GM12878 (cell line): ENCODE data around the gene ZNF451. TPM values are rescaled to one million over a fixed set of nuclear protein-coding genes. Genes with fewer than 3 reads are reported as not detected.

Source experiments
- ETV6 ChIP-seq, 2 experiments: fragments of 450-650 bp in 1 of 2; IDR thresholded peaks in 1 of 2; conservative IDR thresholded peaks in 1 of 2; 2 replicates each; pipeline ENCODE4 v1.6.1; 2014; ENCODE audit warnings: antibody characterized with exemption in 1 of 2, borderline replicate concordance in 1 of 2, low read depth in 1 of 2, mild to moderate bottlenecking in 1 of 2, moderate library complexity in 1 of 2
- IKZF1 ChIP-seq: fragments of 450-650 bp; conservative IDR thresholded peaks from 2 replicates; pipeline ENCODE4 v1.6.1; 2017; ENCODE audit warnings: antibody characterized with exemption, mild to moderate bottlenecking
- MEF2A ChIP-seq: IDR thresholded peaks from 2 replicates; pipeline ENCODE4 v1.6.1; 2011; ENCODE audit warnings: low read depth, mild to moderate bottlenecking, low read length, moderate library complexity; ENCODE audit not compliant: insufficient read depth
- MYC ChIP-seq: IDR thresholded peaks from 2 replicates; pipeline ENCODE4 v1.6.1; 2011; ENCODE audit warnings: mild to moderate bottlenecking, low read length, moderate library complexity, inconsistent platforms; ENCODE audit not compliant: insufficient read depth, insufficient replicate concordance, insufficient read length, severe bottlenecking
- NBN ChIP-seq: fragments of 450-650 bp; IDR thresholded peaks from 2 replicates; pipeline ENCODE4 v1.6.1; 2016
- POU2F2 ChIP-seq: IDR thresholded peaks from 3 replicates; pipeline ENCODE4 v1.6.1; 2011; ENCODE audit warnings: low read depth, mild to moderate bottlenecking, low read length, borderline replicate concordance
- SPI1 ChIP-seq: IDR thresholded peaks from 2 replicates; pipeline ENCODE4 v1.6.1; 2011; ENCODE audit warnings: low read depth, mild to moderate bottlenecking, low read length, moderate library complexity, borderline replicate concordance; ENCODE audit not compliant: insufficient read depth
- YBX1 ChIP-seq: fragments of 450-650 bp; IDR thresholded peaks from 2 replicates; pipeline ENCODE4 v1.6.1; 2016; ENCODE audit warnings: antibody characterized with exemption
- ZBED1 ChIP-seq: IDR thresholded peaks from 2 replicates; pipeline ENCODE4 v1.6.1; 2016; ENCODE audit warnings: borderline replicate concordance
- ZNF217 ChIP-seq: fragments of 450-650 bp; IDR thresholded peaks from 2 replicates; pipeline ENCODE4 v1.6.1; 2017; ENCODE audit warnings: antibody characterized with exemption, mild to moderate bottlenecking
- polyA plus RNA-seq, 11 experiments: library from polyadenylated mRNA; depleted of rRNA in 4 of 11; unstranded in 6 of 11; stranded (reverse) in 5 of 11; fragments of >200 nt; fragmentation: Nextera tagmentation in 4 of 11; fragmentation: Illumina TruSeq in 1 of 11; extraction: Ambion mirVana in 4 of 11; extraction: Trizol in 1 of 11; gene quantifications; 1 replicate in 1 of 11; 2 replicates in 10 of 11; pipeline versions ENCODE4 v1.2.1 to v1.2.3, GENCODE V29; 2011 to 2016; ENCODE audit warnings: inconsistent platforms in 2 of 11, missing spikeins in 2 of 11, low read depth in 1 of 11
- total RNA-seq, 4 experiments: library from RNA; depleted of rRNA in 3 of 4; stranded (reverse); fragments of >200 nt in 3 of 4; fragmentation: Illumina TruSeq in 1 of 4; extraction: Trizol in 1 of 4; gene quantifications; 2 replicates each; pipeline versions ENCODE4 v1.2.1 to v1.2.3, GENCODE V29; 2013 to 2021
- TF ChIP-seq, protein P1 (sequence below): IDR thresholded peaks from 2 replicates; pipeline ENCODE4 v1.6.1; 2012; ENCODE audit warnings: low read length, inconsistent platforms
- TF ChIP-seq, protein P2 (sequence below): IDR thresholded peaks from 2 replicates; pipeline ENCODE4 v1.6.1; 2012; ENCODE audit warnings: low read depth, low read length, improper control_type of control experiment
- TF ChIP-seq, protein P3 (sequence below): fragments of 450-650 bp; formaldehyde crosslinking; IDR thresholded peaks from 2 replicates; pipeline ENCODE4 v1.5.0; 2022; ENCODE audit warnings: mild to moderate bottlenecking, missing genetic modification characterization
- TF ChIP-seq, protein P4 (sequence below): IDR thresholded peaks from 2 replicates; pipeline ENCODE4 v1.6.1; 2012; ENCODE audit warnings: mild to moderate bottlenecking, low read depth, low read length
- TF ChIP-seq, protein P5 (sequence below): fragments of 450-650 bp; IDR thresholded peaks from 2 replicates; pipeline ENCODE4 v1.6.1; 2018; ENCODE audit warnings: borderline replicate concordance, mild to moderate bottlenecking; ENCODE audit not compliant: partially characterized antibody

ZNF451 gene
- total and polyA plus RNA-seq, 10 of the 15 experiments (the other 5 are each of a cell fraction or from before 2014, with no cell fraction given), result 6.5 to 44.4 (median 23.8) TPM

DNA sequence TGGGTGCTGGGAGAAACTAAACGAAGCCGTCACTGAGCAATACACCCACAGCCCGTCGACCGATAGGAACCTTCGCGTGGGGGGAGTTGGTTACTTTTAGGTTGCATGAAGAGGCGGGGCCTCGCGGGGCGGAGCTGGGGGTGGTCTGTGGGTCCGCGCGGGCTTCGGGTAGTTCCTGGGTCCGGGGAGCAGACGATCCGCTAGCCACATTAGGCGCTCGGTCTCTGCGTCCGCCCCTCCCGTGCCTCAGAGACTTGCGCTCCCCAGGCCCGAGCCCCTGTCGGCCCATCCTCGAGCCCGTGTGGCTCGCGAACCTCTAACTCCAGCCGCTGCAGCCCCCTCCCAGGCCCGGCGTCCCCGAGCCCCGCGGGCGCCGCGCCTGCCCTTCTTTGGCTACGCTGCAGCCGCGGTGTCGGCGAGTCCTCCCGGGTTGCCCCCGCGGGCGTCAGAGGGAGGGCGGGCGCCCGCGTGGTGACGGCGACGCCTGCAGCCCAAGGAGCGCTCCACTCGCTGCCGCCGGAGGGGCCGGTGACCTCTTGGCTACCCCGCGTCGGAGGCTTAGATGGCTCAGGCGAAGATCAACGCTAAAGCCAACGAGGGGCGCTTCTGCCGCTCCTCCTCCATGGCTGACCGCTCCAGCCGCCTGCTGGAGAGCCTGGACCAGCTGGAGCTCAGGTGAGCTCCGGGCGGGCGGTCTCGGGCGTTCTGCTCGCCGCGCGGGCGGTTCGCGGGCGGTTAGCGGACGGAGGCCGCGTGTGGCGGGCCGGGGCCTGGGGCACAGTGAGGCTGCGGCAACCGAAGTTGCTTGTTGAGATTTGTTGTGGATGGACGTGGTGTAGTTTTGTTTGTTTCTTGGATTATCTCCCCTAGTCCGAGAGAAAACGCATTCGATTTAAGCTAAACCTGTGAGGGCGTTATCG lies 82.4 kb downstream of the ZNF451 start, which contains the start of gene BAG2 (continued):
- TF ChIP-seq, protein P1, sequence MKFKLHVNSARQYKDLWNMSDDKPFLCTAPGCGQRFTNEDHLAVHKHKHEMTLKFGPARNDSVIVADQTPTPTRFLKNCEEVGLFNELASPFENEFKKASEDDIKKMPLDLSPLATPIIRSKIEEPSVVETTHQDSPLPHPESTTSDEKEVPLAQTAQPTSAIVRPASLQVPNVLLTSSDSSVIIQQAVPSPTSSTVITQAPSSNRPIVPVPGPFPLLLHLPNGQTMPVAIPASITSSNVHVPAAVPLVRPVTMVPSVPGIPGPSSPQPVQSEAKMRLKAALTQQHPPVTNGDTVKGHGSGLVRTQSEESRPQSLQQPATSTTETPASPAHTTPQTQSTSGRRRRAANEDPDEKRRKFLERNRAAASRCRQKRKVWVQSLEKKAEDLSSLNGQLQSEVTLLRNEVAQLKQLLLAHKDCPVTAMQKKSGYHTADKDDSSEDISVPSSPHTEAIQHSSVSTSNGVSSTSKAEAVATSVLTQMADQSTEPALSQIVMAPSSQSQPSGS, result no peak; the same call in 1 of the 2 replicates
- TF ChIP-seq ZBED1, result no peak
- TF ChIP-seq, protein P2, sequence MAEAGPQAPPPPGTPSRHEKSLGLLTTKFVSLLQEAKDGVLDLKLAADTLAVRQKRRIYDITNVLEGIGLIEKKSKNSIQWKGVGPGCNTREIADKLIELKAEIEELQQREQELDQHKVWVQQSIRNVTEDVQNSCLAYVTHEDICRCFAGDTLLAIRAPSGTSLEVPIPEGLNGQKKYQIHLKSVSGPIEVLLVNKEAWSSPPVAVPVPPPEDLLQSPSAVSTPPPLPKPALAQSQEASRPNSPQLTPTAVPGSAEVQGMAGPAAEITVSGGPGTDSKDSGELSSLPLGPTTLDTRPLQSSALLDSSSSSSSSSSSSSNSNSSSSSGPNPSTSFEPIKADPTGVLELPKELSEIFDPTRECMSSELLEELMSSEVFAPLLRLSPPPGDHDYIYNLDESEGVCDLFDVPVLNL, result 0 out of 2 replicates have a peak, but pooled peaks have one; percentile 20
- TF ChIP-seq YBX1, result no peak
- peak; percentile 56; the same call in 1 of the 2 replicates for TF ChIP-seq NBN
- TF ChIP-seq, protein P3, sequence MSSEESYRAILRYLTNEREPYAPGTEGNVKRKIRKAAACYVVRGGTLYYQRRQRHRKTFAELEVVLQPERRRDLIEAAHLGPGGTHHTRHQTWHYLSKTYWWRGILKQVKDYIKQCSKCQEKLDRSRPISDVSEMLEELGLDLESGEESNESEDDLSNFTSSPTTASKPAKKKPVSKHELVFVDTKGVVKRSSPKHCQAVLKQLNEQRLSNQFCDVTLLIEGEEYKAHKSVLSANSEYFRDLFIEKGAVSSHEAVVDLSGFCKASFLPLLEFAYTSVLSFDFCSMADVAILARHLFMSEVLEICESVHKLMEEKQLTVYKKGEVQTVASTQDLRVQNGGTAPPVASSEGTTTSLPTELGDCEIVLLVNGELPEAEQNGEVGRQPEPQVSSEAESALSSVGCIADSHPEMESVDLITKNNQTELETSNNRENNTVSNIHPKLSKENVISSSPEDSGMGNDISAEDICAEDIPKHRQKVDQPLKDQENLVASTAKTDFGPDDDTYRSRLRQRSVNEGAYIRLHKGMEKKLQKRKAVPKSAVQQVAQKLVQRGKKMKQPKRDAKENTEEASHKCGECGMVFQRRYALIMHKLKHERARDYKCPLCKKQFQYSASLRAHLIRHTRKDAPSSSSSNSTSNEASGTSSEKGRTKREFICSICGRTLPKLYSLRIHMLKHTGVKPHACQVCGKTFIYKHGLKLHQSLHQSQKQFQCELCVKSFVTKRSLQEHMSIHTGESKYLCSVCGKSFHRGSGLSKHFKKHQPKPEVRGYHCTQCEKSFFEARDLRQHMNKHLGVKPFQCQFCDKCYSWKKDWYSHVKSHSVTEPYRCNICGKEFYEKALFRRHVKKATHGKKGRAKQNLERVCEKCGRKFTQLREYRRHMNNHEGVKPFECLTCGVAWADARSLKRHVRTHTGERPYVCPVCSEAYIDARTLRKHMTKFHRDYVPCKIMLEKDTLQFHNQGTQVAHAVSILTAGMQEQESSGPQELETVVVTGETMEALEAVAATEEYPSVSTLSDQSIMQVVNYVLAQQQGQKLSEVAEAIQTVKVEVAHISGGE, result no peak
- TF ChIP-seq, protein P4, sequence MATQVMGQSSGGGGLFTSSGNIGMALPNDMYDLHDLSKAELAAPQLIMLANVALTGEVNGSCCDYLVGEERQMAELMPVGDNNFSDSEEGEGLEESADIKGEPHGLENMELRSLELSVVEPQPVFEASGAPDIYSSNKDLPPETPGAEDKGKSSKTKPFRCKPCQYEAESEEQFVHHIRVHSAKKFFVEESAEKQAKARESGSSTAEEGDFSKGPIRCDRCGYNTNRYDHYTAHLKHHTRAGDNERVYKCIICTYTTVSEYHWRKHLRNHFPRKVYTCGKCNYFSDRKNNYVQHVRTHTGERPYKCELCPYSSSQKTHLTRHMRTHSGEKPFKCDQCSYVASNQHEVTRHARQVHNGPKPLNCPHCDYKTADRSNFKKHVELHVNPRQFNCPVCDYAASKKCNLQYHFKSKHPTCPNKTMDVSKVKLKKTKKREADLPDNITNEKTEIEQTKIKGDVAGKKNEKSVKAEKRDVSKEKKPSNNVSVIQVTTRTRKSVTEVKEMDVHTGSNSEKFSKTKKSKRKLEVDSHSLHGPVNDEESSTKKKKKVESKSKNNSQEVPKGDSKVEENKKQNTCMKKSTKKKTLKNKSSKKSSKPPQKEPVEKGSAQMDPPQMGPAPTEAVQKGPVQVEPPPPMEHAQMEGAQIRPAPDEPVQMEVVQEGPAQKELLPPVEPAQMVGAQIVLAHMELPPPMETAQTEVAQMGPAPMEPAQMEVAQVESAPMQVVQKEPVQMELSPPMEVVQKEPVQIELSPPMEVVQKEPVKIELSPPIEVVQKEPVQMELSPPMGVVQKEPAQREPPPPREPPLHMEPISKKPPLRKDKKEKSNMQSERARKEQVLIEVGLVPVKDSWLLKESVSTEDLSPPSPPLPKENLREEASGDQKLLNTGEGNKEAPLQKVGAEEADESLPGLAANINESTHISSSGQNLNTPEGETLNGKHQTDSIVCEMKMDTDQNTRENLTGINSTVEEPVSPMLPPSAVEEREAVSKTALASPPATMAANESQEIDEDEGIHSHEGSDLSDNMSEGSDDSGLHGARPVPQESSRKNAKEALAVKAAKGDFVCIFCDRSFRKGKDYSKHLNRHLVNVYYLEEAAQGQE, result 0 out of 2 replicates have a peak, but pooled peaks have one; percentile 6
- no peak for TF ChIP-seq SPI1
- TF ChIP-seq IKZF1, result peak; percentile 81
- no peak for TF ChIP-seq ZNF217
- peak; percentile 64 for TF ChIP-seq POU2F2
- TF ChIP-seq MYC, result peak; percentile 35
- TF ChIP-seq ETV6 (conservative IDR thresholded peaks at IDR 0.05 in 1 of 2, IDR thresholded peaks at IDR 0.05 in 1 of 2; ENCODE audit: borderline replicate concordance in 1 of 2, low read depth in 1 of 2), result no peak
- peak; percentile 28; the same call in 1 of the 2 replicates for TF ChIP-seq MEF2A
- TF ChIP-seq, protein P5, sequence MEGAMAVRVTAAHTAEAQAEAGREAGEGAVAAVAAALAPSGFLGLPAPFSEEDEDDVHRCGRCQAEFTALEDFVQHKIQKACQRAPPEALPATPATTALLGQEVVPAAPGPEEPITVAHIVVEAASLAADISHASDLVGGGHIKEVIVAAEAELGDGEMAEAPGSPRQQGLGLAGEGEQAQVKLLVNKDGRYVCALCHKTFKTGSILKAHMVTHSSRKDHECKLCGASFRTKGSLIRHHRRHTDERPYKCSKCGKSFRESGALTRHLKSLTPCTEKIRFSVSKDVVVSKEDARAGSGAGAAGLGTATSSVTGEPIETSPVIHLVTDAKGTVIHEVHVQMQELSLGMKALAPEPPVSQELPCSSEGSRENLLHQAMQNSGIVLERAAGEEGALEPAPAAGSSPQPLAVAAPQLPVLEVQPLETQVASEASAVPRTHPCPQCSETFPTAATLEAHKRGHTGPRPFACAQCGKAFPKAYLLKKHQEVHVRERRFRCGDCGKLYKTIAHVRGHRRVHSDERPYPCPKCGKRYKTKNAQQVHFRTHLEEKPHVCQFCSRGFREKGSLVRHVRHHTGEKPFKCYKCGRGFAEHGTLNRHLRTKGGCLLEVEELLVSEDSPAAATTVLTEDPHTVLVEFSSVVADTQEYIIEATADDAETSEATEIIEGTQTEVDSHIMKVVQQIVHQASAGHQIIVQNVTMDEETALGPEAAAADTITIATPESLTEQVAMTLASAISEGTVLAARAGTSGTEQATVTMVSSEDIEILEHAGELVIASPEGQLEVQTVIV, result peak; percentile 54
